Caco-2 (cell line): ENCODE measurements around the gene USP16. TPM values are rescaled to one million over a fixed set of nuclear protein-coding genes. Genes with fewer than 3 reads are reported as not detected.

ENCODE experiments used
- BruUV-seq: library from RNA; stranded (reverse); fragments of 400-500 nt; replicated peaks from 2 replicates; lab custom pipeline; 2021; lab: Mats Ljungman, UMichigan
- CTCF ChIA-PET: fragments of 300-600 bp; sonication (Branson Sonifier 250); formaldehyde crosslinking; loops from one replicate; lab custom pipeline; 2022; ENCODE audit warnings: antibody characterized with exemption; lab: Charles Lee
- POLR2A ChIA-PET: fragments of 300-600 bp; sonication (Branson Sonifier 250); formaldehyde crosslinking; loops from one replicate; lab custom pipeline; 2022; ENCODE audit warnings: antibody characterized with exemption; lab: Charles Lee
- DNase-seq, 2 experiments: peaks; one replicate each; pipeline versions ENCODE4 v3.0.0 to v3.0.0-alpha.2; 2020 to 2022
- H3K27me3 ChIP-seq: replicated peaks from 2 replicates; pipeline ENCODE4 v1.6.0; 2011; ENCODE audit warnings: low read length; ENCODE audit not compliant: control insufficient read depth, insufficient read depth
- H3K36me3 ChIP-seq: 2 replicates; pipeline ENCODE4 v1.5.1; 2011; ENCODE audit warnings: low read length; ENCODE audit not compliant: control insufficient read depth, insufficient read depth
- H3K4me1 ChIP-seq: fragments of 250-450 bp; sonication (Bioruptor Pico); 2 replicates; pipeline ENCODE4 v1.5.1; 2020; ENCODE audit warnings: mild to moderate bottlenecking
- H3K4me3 ChIP-seq: 2 replicates; pipeline ENCODE4 v1.5.1; 2011; ENCODE audit warnings: low read depth, mild to moderate bottlenecking, control low read depth, low read length
- H3K9me3 ChIP-seq: fragments of 250-450 bp; sonication (Bioruptor Pico); 2 replicates; pipeline ENCODE4 v1.5.1; 2020; ENCODE audit warnings: mild to moderate bottlenecking, moderate library complexity
- H3K27ac Mint-ChIP-seq: one replicate; pipeline ENCODE4 v1.8.0; 2022; ENCODE audit warnings: mixed read lengths; ENCODE audit not compliant: unreplicated experiment
- H3K27me3 Mint-ChIP-seq: one replicate; pipeline ENCODE4 v1.8.0; 2022; ENCODE audit warnings: mixed read lengths; ENCODE audit not compliant: insufficient read depth, unreplicated experiment
- H3K36me3 Mint-ChIP-seq: one replicate; pipeline ENCODE4 v1.8.0; 2022; ENCODE audit warnings: mild to moderate bottlenecking, mixed read lengths; ENCODE audit not compliant: insufficient read depth, unreplicated experiment
- H3K4me1 Mint-ChIP-seq: one replicate; pipeline ENCODE4 v1.8.0; 2022; ENCODE audit warnings: low read depth, mixed read lengths; ENCODE audit not compliant: unreplicated experiment
- H3K4me3 Mint-ChIP-seq: one replicate; pipeline ENCODE4 v1.8.0; 2022; ENCODE audit warnings: mild to moderate bottlenecking, moderate library complexity, mixed read lengths; ENCODE audit not compliant: unreplicated experiment
- H3K9me3 Mint-ChIP-seq: one replicate; pipeline ENCODE4 v1.8.0; 2022; ENCODE audit warnings: mixed read lengths; ENCODE audit not compliant: unreplicated experiment
- intact Hi-C: fragments of 100-400 bp; cut with micrococcal nuclease; formaldehyde crosslinking; loops from one replicate; pipeline ENCODE4 v1.10.0; 2022; ENCODE audit not compliant: unreplicated experiment
- total RNA-seq: library from RNA; stranded (reverse); gene quantifications from 2 replicates; pipeline ENCODE4 v1.2.3, GENCODE V29; 2022
- TF ChIP-seq, protein P1 (sequence below), 2 experiments: fragments of 200-600 bp in 1 of 2; IDR thresholded peaks; 1 replicate in 1 of 2; 2 replicates in 1 of 2; pipeline versions ENCODE4 v1.5.1 to v1.8.0; 2011 to 2022; ENCODE audit warnings: antibody characterized with exemption in 1 of 2, control low read depth in 1 of 2, inconsistent platforms in 1 of 2, low read depth in 1 of 2, low read length in 1 of 2, mild to moderate bottlenecking in 1 of 2, moderate library complexity in 1 of 2; ENCODE audit not compliant: insufficient read depth in 1 of 2, severe bottlenecking in 1 of 2, unreplicated experiment in 1 of 2

USP16 gene
- total RNA-seq, 1 experiment from 2014 or later = 24.2 TPM

GRCh38 chr21:29102791-29103257, 78.4 kb downstream of the USP16 start:
- no TSS peak for BruUV-seq
- Mint-ChIP-seq H3K4me1 (peaks cover 29% of the 10 kb centered on the region), H3K27me3 (no peaks in the 10 kb centered on the region), H3K9me3 (no peaks in the 10 kb centered on the region), H3K36me3 (peaks cover 24% of the 10 kb centered on the region), H3K27ac (no peak overlapping the region), H3K4me3 (no peak overlapping the region)
- POLR2A ChIA-PET = no interaction called here
- no peak for DNase-seq
- Histone ChIP-seq H3K4me3 (no peak overlapping the region), H3K36me3 (no peaks in the 10 kb centered on the region; the same call in 1 of the 2 replicates), H3K4me1 (peaks cover 35% of the 10 kb centered on the region), H3K9me3 (no peaks in the 10 kb centered on the region), H3K27me3 (no peaks in the 10 kb centered on the region)
- CTCF ChIA-PET = no interaction called here
- TF ChIP-seq, protein P1, sequence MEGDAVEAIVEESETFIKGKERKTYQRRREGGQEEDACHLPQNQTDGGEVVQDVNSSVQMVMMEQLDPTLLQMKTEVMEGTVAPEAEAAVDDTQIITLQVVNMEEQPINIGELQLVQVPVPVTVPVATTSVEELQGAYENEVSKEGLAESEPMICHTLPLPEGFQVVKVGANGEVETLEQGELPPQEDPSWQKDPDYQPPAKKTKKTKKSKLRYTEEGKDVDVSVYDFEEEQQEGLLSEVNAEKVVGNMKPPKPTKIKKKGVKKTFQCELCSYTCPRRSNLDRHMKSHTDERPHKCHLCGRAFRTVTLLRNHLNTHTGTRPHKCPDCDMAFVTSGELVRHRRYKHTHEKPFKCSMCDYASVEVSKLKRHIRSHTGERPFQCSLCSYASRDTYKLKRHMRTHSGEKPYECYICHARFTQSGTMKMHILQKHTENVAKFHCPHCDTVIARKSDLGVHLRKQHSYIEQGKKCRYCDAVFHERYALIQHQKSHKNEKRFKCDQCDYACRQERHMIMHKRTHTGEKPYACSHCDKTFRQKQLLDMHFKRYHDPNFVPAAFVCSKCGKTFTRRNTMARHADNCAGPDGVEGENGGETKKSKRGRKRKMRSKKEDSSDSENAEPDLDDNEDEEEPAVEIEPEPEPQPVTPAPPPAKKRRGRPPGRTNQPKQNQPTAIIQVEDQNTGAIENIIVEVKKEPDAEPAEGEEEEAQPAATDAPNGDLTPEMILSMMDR (IDR thresholded peaks at IDR 0.05; ENCODE audit: insufficient read depth in 1 of 2, low read depth in 1 of 2, low read length in 1 of 2, severe bottlenecking in 1 of 2, unreplicated experiment in 1 of 2) = no peak
- intact Hi-C loops = no loop called here

Other genes with a start within 250 kb of the USP16 start
- 25.4 TPM in 2 replicates for gene LTN1, start 31.8 kb upstream of the USP16 start, total RNA-seq
- gene RWDD2B, start 5.3 kb upstream of the USP16 start, total RNA-seq = 13.1 and 16.9 TPM in 2 replicates
- gene CCT8, start 49.0 kb downstream of the USP16 start, total RNA-seq = 269 and 302 TPM in 2 replicates
- 8.2 and 9.9 TPM in 2 replicates for gene MAP3K7CL, start 106.0 kb downstream of the USP16 start, total RNA-seq